ENCODE data around the gene BHLHE40. TPM values are rescaled to one million over a fixed set of nuclear protein-coding genes. Genes with fewer than 3 reads are reported as not detected.

Gene BHLHE40
- total and polyA plus RNA-seq, 2 of the 13 experiments (the other 11 are each of a cell fraction or from before 2014, with no cell fraction given) = 1.8 to 51.0 TPM

DNA sequence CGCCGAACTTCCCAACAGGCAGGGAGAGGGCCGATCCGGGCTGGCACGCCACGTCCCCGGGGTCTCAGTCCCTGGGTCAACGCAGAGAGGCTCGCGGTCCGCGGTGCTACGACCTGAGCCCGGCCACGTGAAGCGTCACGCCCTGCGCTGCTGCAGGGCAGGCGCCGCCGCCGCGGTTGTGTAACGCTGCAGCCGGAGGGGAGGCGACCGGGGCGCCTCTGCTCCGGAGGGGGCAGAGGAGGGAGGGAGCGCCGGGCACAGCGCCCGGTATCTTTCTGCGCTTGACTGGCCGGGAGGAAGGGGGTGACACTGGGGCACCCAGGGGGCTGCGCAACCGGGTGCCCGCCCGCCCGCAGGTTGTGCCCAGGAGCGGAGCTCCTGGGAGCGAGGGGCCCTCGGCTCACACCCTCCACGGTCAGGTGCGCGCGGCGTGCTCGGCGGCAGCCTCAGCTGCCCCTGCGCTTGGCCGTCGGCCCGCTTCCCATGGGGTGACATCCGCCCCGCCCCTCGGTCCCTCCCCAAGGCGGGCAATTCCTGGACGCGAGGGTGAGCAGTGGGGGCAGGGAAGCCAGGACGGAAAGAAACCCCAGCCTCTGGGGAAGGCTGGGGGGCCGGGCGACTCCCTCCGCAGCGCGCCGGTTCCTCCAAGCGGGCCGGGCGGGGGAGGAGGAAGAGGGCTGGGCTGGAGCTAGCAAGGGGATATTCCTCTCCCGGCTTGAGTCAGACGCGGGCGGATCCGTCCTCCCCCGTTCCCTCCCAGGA is 852 bp upstream of the BHLHE40 start (continued):
- TF ChIP-seq ZKSCAN8 (CRISPR knock-in tag; IDR thresholded peaks at IDR 0.05; ENCODE audit: borderline replicate concordance) (peak; percentile 48; the same call in 1 of the 2 replicates), ETS1 (CRISPR knock-in tag; IDR thresholded peaks at IDR 0.05) (no peak), SOX13 (IDR thresholded peaks at IDR 0.05) (no peak), SOX13 (CRISPR knock-in tag; conservative IDR thresholded peaks at IDR 0.05 in 1 of 2, IDR thresholded peaks at IDR 0.05 in 1 of 2) (peak in 1 of 2 experiments; percentile 91; a peak in 2 of 4 replicates), HDAC1 (CRISPR knock-in tag; IDR thresholded peaks at IDR 0.05) (peak; percentile 97), ZFP62 (CRISPR knock-in tag; IDR thresholded peaks at IDR 0.05) (no peak), MTA3 (CRISPR knock-in tag; IDR thresholded peaks at IDR 0.05) (no peak), NRL (CRISPR knock-in tag; IDR thresholded peaks at IDR 0.05; ENCODE audit: borderline replicate concordance) (0 out of 2 replicates have a peak, but pooled peaks have one; percentile 78), IKZF4 (CRISPR knock-in tag; IDR thresholded peaks at IDR 0.05; ENCODE audit: borderline replicate concordance, low read depth, not compliant biosample characterization) (peak; percentile 70), ZNF577 (CRISPR knock-in tag; IDR thresholded peaks at IDR 0.05; ENCODE audit: borderline replicate concordance, low read depth) (no peak), SP5 (CRISPR knock-in tag; IDR thresholded peaks at IDR 0.05; ENCODE audit: borderline replicate concordance, low read depth) (peak; percentile 99), RBM22 (optimal IDR thresholded peaks at IDR 0.05; ENCODE audit: low read length) (no peak), ZNF205 (CRISPR knock-in tag; IDR thresholded peaks at IDR 0.05) (peak; percentile 79), PHB2 (IDR thresholded peaks at IDR 0.05; ENCODE audit: partially characterized antibody) (no peak), ZNF33A (CRISPR knock-in tag; IDR thresholded peaks at IDR 0.05; ENCODE audit: borderline replicate concordance) (peak; percentile 74), TCF12 (IDR thresholded peaks at IDR 0.05) (no peak), TCF12 (CRISPR knock-in tag; IDR thresholded peaks at IDR 0.05) (peak; percentile 81; the same call in 1 of the 2 replicates), NBN (conservative IDR thresholded peaks at IDR 0.05) (no peak)
- TF ChIP-seq, protein P1, sequence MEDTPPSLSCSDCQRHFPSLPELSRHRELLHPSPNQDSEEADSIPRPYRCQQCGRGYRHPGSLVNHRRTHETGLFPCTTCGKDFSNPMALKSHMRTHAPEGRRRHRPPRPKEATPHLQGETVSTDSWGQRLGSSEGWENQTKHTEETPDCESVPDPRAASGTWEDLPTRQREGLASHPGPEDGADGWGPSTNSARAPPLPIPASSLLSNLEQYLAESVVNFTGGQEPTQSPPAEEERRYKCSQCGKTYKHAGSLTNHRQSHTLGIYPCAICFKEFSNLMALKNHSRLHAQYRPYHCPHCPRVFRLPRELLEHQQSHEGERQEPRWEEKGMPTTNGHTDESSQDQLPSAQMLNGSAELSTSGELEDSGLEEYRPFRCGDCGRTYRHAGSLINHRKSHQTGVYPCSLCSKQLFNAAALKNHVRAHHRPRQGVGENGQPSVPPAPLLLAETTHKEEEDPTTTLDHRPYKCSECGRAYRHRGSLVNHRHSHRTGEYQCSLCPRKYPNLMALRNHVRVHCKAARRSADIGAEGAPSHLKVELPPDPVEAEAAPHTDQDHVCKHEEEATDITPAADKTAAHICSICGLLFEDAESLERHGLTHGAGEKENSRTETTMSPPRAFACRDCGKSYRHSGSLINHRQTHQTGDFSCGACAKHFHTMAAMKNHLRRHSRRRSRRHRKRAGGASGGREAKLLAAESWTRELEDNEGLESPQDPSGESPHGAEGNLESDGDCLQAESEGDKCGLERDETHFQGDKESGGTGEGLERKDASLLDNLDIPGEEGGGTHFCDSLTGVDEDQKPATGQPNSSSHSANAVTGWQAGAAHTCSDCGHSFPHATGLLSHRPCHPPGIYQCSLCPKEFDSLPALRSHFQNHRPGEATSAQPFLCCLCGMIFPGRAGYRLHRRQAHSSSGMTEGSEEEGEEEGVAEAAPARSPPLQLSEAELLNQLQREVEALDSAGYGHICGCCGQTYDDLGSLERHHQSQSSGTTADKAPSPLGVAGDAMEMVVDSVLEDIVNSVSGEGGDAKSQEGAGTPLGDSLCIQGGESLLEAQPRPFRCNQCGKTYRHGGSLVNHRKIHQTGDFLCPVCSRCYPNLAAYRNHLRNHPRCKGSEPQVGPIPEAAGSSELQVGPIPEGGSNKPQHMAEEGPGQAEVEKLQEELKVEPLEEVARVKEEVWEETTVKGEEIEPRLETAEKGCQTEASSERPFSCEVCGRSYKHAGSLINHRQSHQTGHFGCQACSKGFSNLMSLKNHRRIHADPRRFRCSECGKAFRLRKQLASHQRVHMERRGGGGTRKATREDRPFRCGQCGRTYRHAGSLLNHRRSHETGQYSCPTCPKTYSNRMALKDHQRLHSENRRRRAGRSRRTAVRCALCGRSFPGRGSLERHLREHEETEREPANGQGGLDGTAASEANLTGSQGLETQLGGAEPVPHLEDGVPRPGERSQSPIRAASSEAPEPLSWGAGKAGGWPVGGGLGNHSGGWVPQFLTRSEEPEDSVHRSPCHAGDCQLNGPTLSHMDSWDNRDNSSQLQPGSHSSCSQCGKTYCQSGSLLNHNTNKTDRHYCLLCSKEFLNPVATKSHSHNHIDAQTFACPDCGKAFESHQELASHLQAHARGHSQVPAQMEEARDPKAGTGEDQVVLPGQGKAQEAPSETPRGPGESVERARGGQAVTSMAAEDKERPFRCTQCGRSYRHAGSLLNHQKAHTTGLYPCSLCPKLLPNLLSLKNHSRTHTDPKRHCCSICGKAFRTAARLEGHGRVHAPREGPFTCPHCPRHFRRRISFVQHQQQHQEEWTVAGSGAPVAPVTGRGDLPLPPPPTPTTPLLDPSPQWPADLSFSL (CRISPR knock-in tag; IDR thresholded peaks at IDR 0.05) = no peak
- TF ChIP-seq, protein P2, sequence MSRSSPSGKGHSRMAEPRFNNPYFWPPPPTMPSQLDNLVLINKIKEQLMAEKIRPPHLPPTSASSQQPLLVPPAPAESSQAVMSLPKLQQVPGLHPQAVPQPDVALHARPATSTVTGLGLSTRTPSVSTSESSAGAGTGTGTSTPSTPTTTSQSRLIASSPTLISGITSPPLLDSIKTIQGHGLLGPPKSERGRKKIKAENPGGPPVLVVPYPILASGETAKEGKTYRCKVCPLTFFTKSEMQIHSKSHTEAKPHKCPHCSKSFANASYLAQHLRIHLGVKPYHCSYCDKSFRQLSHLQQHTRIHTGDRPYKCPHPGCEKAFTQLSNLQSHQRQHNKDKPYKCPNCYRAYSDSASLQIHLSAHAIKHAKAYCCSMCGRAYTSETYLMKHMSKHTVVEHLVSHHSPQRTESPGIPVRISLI (CRISPR knock-in tag; IDR thresholded peaks at IDR 0.05; ENCODE audit: borderline replicate concordance) = peak; percentile 23; the same call in 1 of the 2 replicates
